WTC11 (cell line): Measurements from ENCODE around the gene LHFPL6.

Experiments
- CTCF ChIP-seq: fragments of 200-600 bp; IDR thresholded peaks from 2 replicates; pipeline ENCODE4 v1.8.0; 2022; ENCODE audit warnings: antibody characterized with exemption
- ELF4 ChIP-seq: sonication (generic); formaldehyde crosslinking; IDR thresholded peaks from 2 replicates; pipeline ENCODE4 v1.8.1; 2022; ENCODE audit warnings: low read depth, mild to moderate bottlenecking, moderate library complexity, missing genetic modification reagents
- ESRRA ChIP-seq: sonication (generic); formaldehyde crosslinking; IDR thresholded peaks from 2 replicates; pipeline ENCODE4 v1.8.1; 2022; ENCODE audit warnings: mild to moderate bottlenecking, missing genetic modification reagents, borderline replicate concordance
- FOXJ3 ChIP-seq: sonication (generic); formaldehyde crosslinking; IDR thresholded peaks from 2 replicates; pipeline ENCODE4 v1.9.0; 2021; ENCODE audit warnings: missing genetic modification reagents, mild to moderate bottlenecking, borderline replicate concordance
- GTF2I ChIP-seq: fragments of 250-450 bp; sonication (Bioruptor Pico); conservative IDR thresholded peaks from 2 replicates; pipeline ENCODE4 v1.4.0; 2021; ENCODE audit warnings: mild to moderate bottlenecking
- IRF2 ChIP-seq: sonication (generic); formaldehyde crosslinking; IDR thresholded peaks from 2 replicates; pipeline ENCODE4 v1.8.0; 2022; ENCODE audit warnings: low read depth, missing genetic modification reagents, borderline replicate concordance
- NR3C1 ChIP-seq: sonication (generic); formaldehyde crosslinking; conservative IDR thresholded peaks from 2 replicates; pipeline ENCODE4 v1.8.1; 2023; ENCODE audit warnings: low read depth, mild to moderate bottlenecking, missing genetic modification reagents
- TCF7 ChIP-seq: sonication (generic); formaldehyde crosslinking; IDR thresholded peaks from 2 replicates; pipeline ENCODE4 v1.8.0; 2022; ENCODE audit warnings: mild to moderate bottlenecking, low read depth, missing genetic modification reagents, moderate library complexity
- USF1 ChIP-seq: sonication (generic); formaldehyde crosslinking; IDR thresholded peaks from 2 replicates; pipeline ENCODE4 v1.8.0; 2022; ENCODE audit warnings: mild to moderate bottlenecking, missing genetic modification reagents
- USF2 ChIP-seq: sonication (generic); formaldehyde crosslinking; IDR thresholded peaks from 2 replicates; pipeline ENCODE4 v1.8.1; 2023; ENCODE audit warnings: mild to moderate bottlenecking, missing genetic modification reagents, moderate library complexity
- TF ChIP-seq, protein P1 (sequence below): sonication (generic); formaldehyde crosslinking; IDR thresholded peaks from 2 replicates; pipeline ENCODE4 v1.8.1; 2022; ENCODE audit warnings: missing genetic modification reagents, borderline replicate concordance
- TF ChIP-seq, protein P2 (sequence below): sonication (generic); formaldehyde crosslinking; IDR thresholded peaks from 2 replicates; pipeline ENCODE4 v1.8.0; 2022; ENCODE audit warnings: mild to moderate bottlenecking, missing genetic modification reagents

DNA sequence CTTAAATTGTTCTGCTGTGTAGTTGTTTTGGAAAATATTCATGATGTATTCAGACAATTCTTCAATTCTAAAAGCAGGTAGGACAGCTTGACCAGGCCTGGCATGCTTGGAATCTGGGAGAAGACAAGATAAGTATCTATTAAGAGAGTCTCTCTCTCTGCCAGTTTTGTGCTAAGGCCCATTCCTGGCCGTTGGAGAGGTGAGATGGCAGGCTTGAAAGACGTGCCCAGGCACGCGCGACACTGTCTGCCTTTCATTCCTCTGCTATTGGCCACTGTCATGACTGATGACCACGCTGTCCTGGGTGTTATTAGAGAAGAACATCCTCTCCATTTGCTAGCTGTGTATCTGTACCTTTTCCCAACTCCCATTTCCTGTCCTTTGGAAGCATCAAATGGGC lies 90.3 kb downstream of the LHFPL6 start:
- TF ChIP-seq, protein P1, sequence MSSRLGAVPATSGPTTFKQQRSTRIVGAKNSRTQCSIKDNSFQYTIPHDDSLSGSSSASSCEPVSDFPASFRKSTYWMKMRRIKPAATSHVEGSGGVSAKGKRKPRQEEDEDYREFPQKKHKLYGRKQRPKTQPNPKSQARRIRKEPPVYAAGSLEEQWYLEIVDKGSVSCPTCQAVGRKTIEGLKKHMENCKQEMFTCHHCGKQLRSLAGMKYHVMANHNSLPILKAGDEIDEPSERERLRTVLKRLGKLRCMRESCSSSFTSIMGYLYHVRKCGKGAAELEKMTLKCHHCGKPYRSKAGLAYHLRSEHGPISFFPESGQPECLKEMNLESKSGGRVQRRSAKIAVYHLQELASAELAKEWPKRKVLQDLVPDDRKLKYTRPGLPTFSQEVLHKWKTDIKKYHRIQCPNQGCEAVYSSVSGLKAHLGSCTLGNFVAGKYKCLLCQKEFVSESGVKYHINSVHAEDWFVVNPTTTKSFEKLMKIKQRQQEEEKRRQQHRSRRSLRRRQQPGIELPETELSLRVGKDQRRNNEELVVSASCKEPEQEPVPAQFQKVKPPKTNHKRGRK (CRISPR knock-in tag), result no peak
- TF ChIP-seq USF2 (no peak), IRF2 (no peak), GTF2I (CRISPR knock-in tag) (no peak), CTCF (no peak), USF1 (CRISPR knock-in tag) (no peak), NR3C1 (CRISPR knock-in tag) (no peak), FOXJ3 (no peak), TCF7 (CRISPR knock-in tag) (no peak), ELF4 (no peak), ESRRA (no peak)
- TF ChIP-seq, protein P2, sequence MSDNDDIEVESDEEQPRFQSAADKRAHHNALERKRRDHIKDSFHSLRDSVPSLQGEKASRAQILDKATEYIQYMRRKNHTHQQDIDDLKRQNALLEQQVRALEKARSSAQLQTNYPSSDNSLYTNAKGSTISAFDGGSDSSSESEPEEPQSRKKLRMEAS (CRISPR knock-in tag), result no peak
